Measurements from ENCODE around the gene DIP2A.

DNA sequence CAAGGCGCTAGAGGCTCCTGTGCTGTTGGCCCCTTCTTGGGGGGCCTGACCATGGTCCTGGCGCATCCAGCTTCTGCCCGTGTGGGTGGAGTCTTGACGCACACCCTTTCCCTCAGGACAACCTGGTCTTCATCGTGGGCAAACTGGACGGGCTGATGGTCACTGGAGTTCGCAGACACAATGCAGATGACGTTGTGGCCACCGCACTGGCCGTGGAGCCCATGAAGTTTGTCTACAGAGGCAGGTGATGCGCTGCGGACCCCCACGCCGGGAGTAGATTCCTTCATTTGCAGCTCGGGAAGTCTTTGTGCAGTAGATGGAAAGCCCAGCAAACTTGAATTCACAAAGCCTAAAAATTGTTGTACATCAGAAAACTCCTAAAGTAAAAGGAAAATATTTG, 88.1 kb downstream of the DIP2A start:
- TF ChIP-seq CTCF (IDR thresholded peaks at IDR 0.05; ENCODE audit: borderline replicate concordance, extremely low read depth, low read length, poor library complexity, severe bottlenecking) (no peak), EZH2 (IDR thresholded peaks at IDR 0.05; ENCODE audit: borderline replicate concordance, low read depth, low read length, severe bottlenecking) (no peak)

Data from DND-41 (cell line).